ENCODE results near the gene SLC1A2. TPM values are rescaled to one million over a fixed set of nuclear protein-coding genes. Genes with fewer than 3 reads are reported as not detected.

SLC1A2 gene
- total and polyA plus RNA-seq, 2 of the 4 experiments (the other 2 are of a cell fraction), result 0.15 to 0.54 TPM

- no TSS peak for BruUV-seq (replicated peaks)
- dilution Hi-C loops (cut with HindIII; ENCODE audit: low sequenced_read_pairs, unreplicated experiment) (no loop called here), in situ Hi-C loops (cut with MboI; ENCODE audit: low sequenced_read_pairs) (loop anchor here (5.0 kb wide), 1 partner anchor 827 kb away; no protein-coding TSS in a partner anchor), intact Hi-C loops (cut with micrococcal nuclease) (no loop called here)
- H3K18ac ChIP-seq (ENCODE audit: low read depth, low read length), result no peak overlapping the region
- no peak overlapping the region for H3K14ac ChIP-seq (replicated peaks; ENCODE audit: low read depth, low read length)
- no peaks in the 10 kb centered on the region for H3K9me1 ChIP-seq (ENCODE audit: insufficient read depth, low read length)
- H3K56ac ChIP-seq (ENCODE audit: extremely low read depth, insufficient read depth, low read length), result no peak overlapping the region
- H2AK5ac ChIP-seq (ENCODE audit: low read depth, low read length), result no peak overlapping the region
- no peak overlapping the region for H2BK15ac ChIP-seq (ENCODE audit: low read depth, low read length)
- no peak overlapping the region for H3K23ac ChIP-seq (ENCODE audit: low read depth, low read length)
- no peak overlapping the region for H2AK9ac ChIP-seq (replicated peaks; ENCODE audit: low read depth, low read length, poor library complexity)
- POLR2A ChIA-PET (ENCODE audit: unreplicated experiment), result interaction anchor here (0.5 to 0.6 kb wide), 2 partner anchors 9 to 878 kb away, joined by 3 to 4 read pairs; no protein-coding TSS in a partner anchor
- H3K27ac ChIP-seq (ENCODE audit: insufficient read depth, low read length), result no peak overlapping the region
- H3K79me1 ChIP-seq (ENCODE audit: low read depth in 1 of 2, low read length in 2 of 2), result 0 out of 4 replicates have a peak, but pooled peaks cover 0 to 3% of the 10 kb centered on the region in 2 experiments
- H2AFZ ChIP-seq (replicated peaks; ENCODE audit: low read length, poor library complexity), result no peak overlapping the region
- no peak overlapping the region for H4K8ac ChIP-seq (ENCODE audit: low read depth in 2 of 2, low read length in 2 of 2)
- no peaks in the 10 kb centered on the region for H3K9me3 ChIP-seq (ENCODE audit: control insufficient read depth, insufficient read depth, low read length)
- no peak overlapping the region for H3K4me2 ChIP-seq (ENCODE audit: low read depth, low read length)
- no peak overlapping the region for H4K5ac ChIP-seq (ENCODE audit: low read depth, low read length)
- no peak overlapping the region for H3K9ac ChIP-seq (ENCODE audit: low read depth, low read length)
- H2BK5ac ChIP-seq (ENCODE audit: low read depth, low read length, poor library complexity, severe bottlenecking), result no peak overlapping the region
- H3K4me1 ChIP-seq (ENCODE audit: control insufficient read depth, insufficient read depth, low read length), result no peaks in the 10 kb centered on the region
- H4K20me1 ChIP-seq (ENCODE audit: insufficient read depth, low read length), result no peaks in the 10 kb centered on the region
- H2BK20ac ChIP-seq (ENCODE audit: low read depth, low read length), result no peak overlapping the region
- no peak overlapping the region for H3K4me3 ChIP-seq (ENCODE audit: insufficient read depth, low read depth, low read length)
- no peak overlapping the region for H2BK120ac ChIP-seq (ENCODE audit: low read depth, low read length)
- TF ChIP-seq RFX5 (IDR thresholded peaks at IDR 0.05; ENCODE audit: low read depth, low read length), result no peak
- no peak for TF ChIP-seq CTCF (conservative IDR thresholded peaks at IDR 0.05; ENCODE audit: low read depth, low read length)
- no peak for TF ChIP-seq FOS (IDR thresholded peaks at IDR 0.05; ENCODE audit: low read depth, low read length)
- no peak for TF ChIP-seq MAFK (IDR thresholded peaks at IDR 0.05; ENCODE audit: low read depth, low read length)
- no peak for TF ChIP-seq MAZ (IDR thresholded peaks at IDR 0.05; ENCODE audit: borderline replicate concordance, low read depth, low read length)
- no peak for TF ChIP-seq MXI1 (IDR thresholded peaks at IDR 0.05; ENCODE audit: borderline replicate concordance, low read depth, low read length)
- no peak for TF ChIP-seq NFE2L2 (IDR thresholded peaks at IDR 0.05; ENCODE audit: low read depth, low read length)
- TF ChIP-seq CEBPB (IDR thresholded peaks at IDR 0.05; ENCODE audit: low read depth, low read length), result no peak
- TF ChIP-seq RAD21 (IDR thresholded peaks at IDR 0.05; ENCODE audit: low read length), result no peak
- no peak for TF ChIP-seq POLR2A (IDR thresholded peaks at IDR 0.05; ENCODE audit: low read depth, low read length)
- no peak for TF ChIP-seq ELK1 (IDR thresholded peaks at IDR 0.05; ENCODE audit: borderline replicate concordance, low read depth, low read length)
- TF ChIP-seq, protein P1, sequence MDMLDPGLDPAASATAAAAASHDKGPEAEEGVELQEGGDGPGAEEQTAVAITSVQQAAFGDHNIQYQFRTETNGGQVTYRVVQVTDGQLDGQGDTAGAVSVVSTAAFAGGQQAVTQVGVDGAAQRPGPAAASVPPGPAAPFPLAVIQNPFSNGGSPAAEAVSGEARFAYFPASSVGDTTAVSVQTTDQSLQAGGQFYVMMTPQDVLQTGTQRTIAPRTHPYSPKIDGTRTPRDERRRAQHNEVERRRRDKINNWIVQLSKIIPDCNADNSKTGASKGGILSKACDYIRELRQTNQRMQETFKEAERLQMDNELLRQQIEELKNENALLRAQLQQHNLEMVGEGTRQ (IDR thresholded peaks at IDR 0.05; ENCODE audit: low read depth, low read length), result no peak
- TF ChIP-seq SMC3 (IDR thresholded peaks at IDR 0.05; ENCODE audit: low read depth, low read length), result no peak
- no peak for TF ChIP-seq RCOR1 (IDR thresholded peaks at IDR 0.05; ENCODE audit: insufficient replicate concordance, low read length)
- TF ChIP-seq CHD1 (IDR thresholded peaks at IDR 0.05; ENCODE audit: low read depth, low read length), result no peak
- no peak for TF ChIP-seq BHLHE40 (IDR thresholded peaks at IDR 0.05; ENCODE audit: low read depth, low read length)
- CTCF ChIA-PET, result interaction anchor here (0.6 kb wide), 1 partner anchor 169 kb away, joined by 3 read pairs; no protein-coding TSS in a partner anchor
- DNase-seq, result no peak
- H3K4ac ChIP-seq (ENCODE audit: low read depth, low read length), result no peak overlapping the region
- H3K36me3 ChIP-seq (ENCODE audit: control insufficient read depth, insufficient read depth, low read length), result no peaks in the 10 kb centered on the region
- H3K27me3 ChIP-seq (ENCODE audit: control insufficient read depth, insufficient read depth, low read length), result peaks cover 17% of the 10 kb centered on the region
- no peak for ATAC-seq (ENCODE audit: low read depth)
- no peak overlapping the region for H4K91ac ChIP-seq (ENCODE audit: insufficient read depth, low read depth, low read length)
- no CpG with 5 or more reads among the region's 6 CpGs for WGBS, 2 experiments (ENCODE audit: extremely low coverage in 2 of 2, insufficient read length in 1 of 2)
Measured at GRCh38 chr11:35414311-35414710, 5.0 kb downstream of the SLC1A2 start.

All from IMR-90 (cell line).